Panc1 (cell line): ENCODE data around the gene GMPR2. TPM values are rescaled to one million over a fixed set of nuclear protein-coding genes. Genes with fewer than 3 reads are reported as not detected.

ENCODE experiments used
- ATAC-seq: fragments of 200-7000 bp; cut with Tn5 transposase; 2 replicates; pipeline ENCODE4 v1.9.1; 2020; ENCODE audit warnings: mild to moderate bottlenecking, moderate library complexity
- BruUV-seq: library from RNA; stranded (reverse); fragments of 400-500 nt; replicated peaks from 2 replicates; lab custom pipeline; 2021; lab: Mats Ljungman, UMichigan
- CTCF ChIA-PET: fragments of 300-600 bp; sonication (Branson Sonifier 250); formaldehyde crosslinking; loops from one replicate; lab custom pipeline; 2022; ENCODE audit warnings: antibody characterized with exemption; lab: Charles Lee
- POLR2A ChIA-PET: fragments of 300-600 bp; sonication (Branson Sonifier 250); formaldehyde crosslinking; loops from one replicate; lab custom pipeline; 2022; ENCODE audit warnings: antibody characterized with exemption; lab: Charles Lee
- DNase-seq: peaks from one replicate; pipeline ENCODE4 v3.0.0-alpha.2; 2010; ENCODE audit warnings: low read depth, low spot score
- H3K27ac ChIP-seq: 2 replicates; pipeline ENCODE4 v1.5.1; 2011; ENCODE audit warnings: mild to moderate bottlenecking, low read length, inconsistent platforms
- H3K27me3 ChIP-seq: fragments of 200-500 bp; sonication (Bioruptor generic); 2 replicates; pipeline ENCODE4 v1.6.0; 2014; ENCODE audit warnings: low read length, inconsistent platforms; ENCODE audit not compliant: control insufficient read depth, insufficient read depth
- H3K36me3 ChIP-seq: fragments of 200-500 bp; sonication (Bioruptor generic); 2 replicates; pipeline ENCODE4 v1.5.1; 2014; ENCODE audit warnings: inconsistent platforms, mild to moderate bottlenecking, low read length, moderate library complexity; ENCODE audit not compliant: control insufficient read depth, insufficient read depth
- H3K4me1 ChIP-seq: 2 replicates; pipeline ENCODE4 v1.5.1; 2011; ENCODE audit warnings: inconsistent platforms, mild to moderate bottlenecking, low read length, moderate library complexity; ENCODE audit not compliant: control insufficient read depth, insufficient read depth
- H3K4me3 ChIP-seq, 2 experiments: 2 replicates each; pipeline ENCODE4 v1.5.1; 2011 to 2012; ENCODE audit warnings: low read depth in 2 of 2, low read length in 2 of 2, mild to moderate bottlenecking in 2 of 2, inconsistent platforms in 1 of 2, moderate library complexity in 1 of 2
- H3K9me3 ChIP-seq: fragments of 200-500 bp; sonication (Bioruptor generic); 2 replicates; pipeline ENCODE4 v1.5.1; 2014; ENCODE audit warnings: low read depth, mild to moderate bottlenecking, inconsistent platforms, low read length, moderate library complexity; ENCODE audit not compliant: control insufficient read depth, insufficient read depth
- POLR2AphosphoS5 ChIP-seq: IDR thresholded peaks from 2 replicates; pipeline ENCODE4 v1.6.1; 2012; ENCODE audit warnings: mild to moderate bottlenecking, low read depth, low read length, moderate library complexity
- SIN3A ChIP-seq: IDR thresholded peaks from 2 replicates; pipeline ENCODE4 v1.6.1; 2012; ENCODE audit warnings: low read depth, mild to moderate bottlenecking, low read length, moderate library complexity, borderline replicate concordance; ENCODE audit not compliant: insufficient read depth
- TCF7L2 ChIP-seq: IDR thresholded peaks from 2 replicates; pipeline ENCODE4 v1.6.1; 2011; ENCODE audit warnings: mild to moderate bottlenecking, low read depth, low read length, inconsistent platforms
- in situ Hi-C: cut with HindIII; loops from 2 replicates; pipeline ENCODE4 v1.10.0; 2016; ENCODE audit warnings: low sequenced_read_pairs, low pct_unique_long_range_greater_than_20kb
- intact Hi-C: fragments of 100-400 bp; cut with micrococcal nuclease; formaldehyde crosslinking; loops from one replicate; pipeline ENCODE4 v1.10.0; 2022; ENCODE audit not compliant: unreplicated experiment
- total RNA-seq: library from RNA; stranded (reverse); gene quantifications from one replicate; pipeline ENCODE4 v1.2.1, GENCODE V29; 2021; ENCODE audit not compliant: unreplicated experiment
- TF ChIP-seq, protein P1 (sequence below), 2 experiments: IDR thresholded peaks; 2 replicates each; pipeline ENCODE4 v1.6.1; 2011 to 2012; ENCODE audit warnings: low read depth in 2 of 2, control low read depth in 1 of 2, low read length in 1 of 2, mild to moderate bottlenecking in 1 of 2, moderate library complexity in 1 of 2; ENCODE audit not compliant: insufficient read depth in 1 of 2
- TF ChIP-seq, protein P2 (sequence below): fragments of 450-650 bp; IDR thresholded peaks from 2 replicates; pipeline ENCODE4 v1.5.1; 2017; ENCODE audit warnings: mild to moderate bottlenecking

GMPR2 gene
- total RNA-seq, 1 experiment from 2014 or later = 45.9 TPM

DNA sequence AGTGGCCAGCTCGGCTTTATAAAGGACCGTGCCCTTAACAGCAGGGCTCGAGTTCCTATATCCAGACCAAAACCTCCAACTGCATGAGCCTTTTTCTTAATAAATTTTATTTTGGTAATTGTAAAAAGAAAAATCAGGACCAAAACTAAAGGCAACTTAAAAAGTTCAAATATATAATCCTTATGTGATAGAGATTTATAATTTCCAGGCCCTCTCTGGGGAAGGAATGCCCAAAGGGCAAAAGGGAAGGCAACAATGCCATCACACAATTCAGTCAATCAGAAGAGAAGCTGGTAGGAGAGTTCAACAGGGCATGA, 43.7 kb upstream of the GMPR2 start:
- POLR2A ChIA-PET = interaction anchor here (1.0 kb wide), 1 partner anchor 53 kb away, joined by 6 read pairs; the partner anchor contains the start of gene TINF2
- in situ Hi-C loops (no loop called here), intact Hi-C loops (no loop called here)
- TF ChIP-seq, protein P1, sequence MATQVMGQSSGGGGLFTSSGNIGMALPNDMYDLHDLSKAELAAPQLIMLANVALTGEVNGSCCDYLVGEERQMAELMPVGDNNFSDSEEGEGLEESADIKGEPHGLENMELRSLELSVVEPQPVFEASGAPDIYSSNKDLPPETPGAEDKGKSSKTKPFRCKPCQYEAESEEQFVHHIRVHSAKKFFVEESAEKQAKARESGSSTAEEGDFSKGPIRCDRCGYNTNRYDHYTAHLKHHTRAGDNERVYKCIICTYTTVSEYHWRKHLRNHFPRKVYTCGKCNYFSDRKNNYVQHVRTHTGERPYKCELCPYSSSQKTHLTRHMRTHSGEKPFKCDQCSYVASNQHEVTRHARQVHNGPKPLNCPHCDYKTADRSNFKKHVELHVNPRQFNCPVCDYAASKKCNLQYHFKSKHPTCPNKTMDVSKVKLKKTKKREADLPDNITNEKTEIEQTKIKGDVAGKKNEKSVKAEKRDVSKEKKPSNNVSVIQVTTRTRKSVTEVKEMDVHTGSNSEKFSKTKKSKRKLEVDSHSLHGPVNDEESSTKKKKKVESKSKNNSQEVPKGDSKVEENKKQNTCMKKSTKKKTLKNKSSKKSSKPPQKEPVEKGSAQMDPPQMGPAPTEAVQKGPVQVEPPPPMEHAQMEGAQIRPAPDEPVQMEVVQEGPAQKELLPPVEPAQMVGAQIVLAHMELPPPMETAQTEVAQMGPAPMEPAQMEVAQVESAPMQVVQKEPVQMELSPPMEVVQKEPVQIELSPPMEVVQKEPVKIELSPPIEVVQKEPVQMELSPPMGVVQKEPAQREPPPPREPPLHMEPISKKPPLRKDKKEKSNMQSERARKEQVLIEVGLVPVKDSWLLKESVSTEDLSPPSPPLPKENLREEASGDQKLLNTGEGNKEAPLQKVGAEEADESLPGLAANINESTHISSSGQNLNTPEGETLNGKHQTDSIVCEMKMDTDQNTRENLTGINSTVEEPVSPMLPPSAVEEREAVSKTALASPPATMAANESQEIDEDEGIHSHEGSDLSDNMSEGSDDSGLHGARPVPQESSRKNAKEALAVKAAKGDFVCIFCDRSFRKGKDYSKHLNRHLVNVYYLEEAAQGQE (IDR thresholded peaks at IDR 0.05; ENCODE audit: insufficient read depth in 1 of 2, low read depth in 2 of 2, low read length in 1 of 2) = no peak
- CTCF ChIA-PET = no interaction called here
- H3K4me1 ChIP-seq = peaks cover 10% of the 10 kb centered on the region; the same call in 1 of the 2 replicates
- H3K27me3 ChIP-seq = no peaks in the 10 kb centered on the region
- BruUV-seq = TSS peak; percentile 83
- H3K27ac ChIP-seq = peak overlapping the region; percentile 83
- ATAC-seq = no peak
- H3K9me3 ChIP-seq = no peaks in the 10 kb centered on the region
- DNase-seq = no peak
- peaks cover 2% of the 10 kb centered on the region; the same call in 1 of the 2 replicates for H3K36me3 ChIP-seq
- peak overlapping the region; percentile 81 to 82 for H3K4me3 ChIP-seq

DNA sequence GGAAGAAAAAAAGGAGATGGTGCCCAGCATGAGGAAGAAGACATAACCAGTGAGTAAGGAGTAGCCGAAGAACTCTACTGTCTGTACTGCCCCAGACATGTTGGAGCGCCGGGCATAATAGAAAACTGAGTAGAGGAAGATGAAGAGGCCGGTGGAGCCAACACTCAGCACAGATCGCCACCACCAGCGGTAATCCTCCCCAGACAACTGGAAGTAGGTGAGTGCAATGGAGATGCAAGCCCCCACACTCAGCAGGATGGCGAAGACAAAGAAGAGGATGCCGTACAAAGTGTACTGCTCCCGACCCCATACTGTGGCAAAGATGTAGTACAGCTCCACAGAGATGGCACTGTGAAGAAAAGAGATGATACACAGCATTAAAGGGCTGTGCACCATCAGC, 43.3 kb upstream of the GMPR2 start:
- intact Hi-C loops (no loop called here), in situ Hi-C loops (no loop called here)
- peak overlapping the region; percentile 83; the same call in 1 of the 2 replicates for H3K27ac ChIP-seq
- no TSS peak for BruUV-seq
- no peak overlapping the region; a peak in 2 of 4 replicates for H3K4me3 ChIP-seq
- ATAC-seq (no peak), DNase-seq (no peak)
- H3K27me3 ChIP-seq = no peaks in the 10 kb centered on the region
- H3K36me3 ChIP-seq = peaks cover 2% of the 10 kb centered on the region; the same call in 1 of the 2 replicates
- ChIA-PET POLR2A (interaction anchor here (1.0 kb wide), 1 partner anchor 53 kb away, joined by 6 read pairs; the partner anchor contains the start of gene TINF2), CTCF (no interaction called here)
- H3K4me1 ChIP-seq = peaks cover 10% of the 10 kb centered on the region; the same call in 1 of the 2 replicates
- TF ChIP-seq, protein P1 (IDR thresholded peaks at IDR 0.05; ENCODE audit: insufficient read depth in 1 of 2, low read depth in 2 of 2, low read length in 1 of 2) = no peak
- TF ChIP-seq SIN3A = no peak
- TF ChIP-seq, protein P2, sequence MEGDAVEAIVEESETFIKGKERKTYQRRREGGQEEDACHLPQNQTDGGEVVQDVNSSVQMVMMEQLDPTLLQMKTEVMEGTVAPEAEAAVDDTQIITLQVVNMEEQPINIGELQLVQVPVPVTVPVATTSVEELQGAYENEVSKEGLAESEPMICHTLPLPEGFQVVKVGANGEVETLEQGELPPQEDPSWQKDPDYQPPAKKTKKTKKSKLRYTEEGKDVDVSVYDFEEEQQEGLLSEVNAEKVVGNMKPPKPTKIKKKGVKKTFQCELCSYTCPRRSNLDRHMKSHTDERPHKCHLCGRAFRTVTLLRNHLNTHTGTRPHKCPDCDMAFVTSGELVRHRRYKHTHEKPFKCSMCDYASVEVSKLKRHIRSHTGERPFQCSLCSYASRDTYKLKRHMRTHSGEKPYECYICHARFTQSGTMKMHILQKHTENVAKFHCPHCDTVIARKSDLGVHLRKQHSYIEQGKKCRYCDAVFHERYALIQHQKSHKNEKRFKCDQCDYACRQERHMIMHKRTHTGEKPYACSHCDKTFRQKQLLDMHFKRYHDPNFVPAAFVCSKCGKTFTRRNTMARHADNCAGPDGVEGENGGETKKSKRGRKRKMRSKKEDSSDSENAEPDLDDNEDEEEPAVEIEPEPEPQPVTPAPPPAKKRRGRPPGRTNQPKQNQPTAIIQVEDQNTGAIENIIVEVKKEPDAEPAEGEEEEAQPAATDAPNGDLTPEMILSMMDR = no peak
- no peak for TF ChIP-seq TCF7L2
- no peak for TF ChIP-seq POLR2AphosphoS5
- H3K9me3 ChIP-seq = no peaks in the 10 kb centered on the region
